T1000 (cell line): ENCODE measurements around the gene PHLDA2.
"Not testable (repeated sequence)": the region's sequence is repeated elsewhere in the genome, so short reads cannot be mapped to it uniquely, and the experiment has no call there.

Source experiments
- DNase-seq: peaks from one replicate; lab custom pipeline; 2025; ENCODE audit warnings: mixed read lengths; lab: John Stamatoyannopoulos, UW

PHLDA2 gene

DNA sequence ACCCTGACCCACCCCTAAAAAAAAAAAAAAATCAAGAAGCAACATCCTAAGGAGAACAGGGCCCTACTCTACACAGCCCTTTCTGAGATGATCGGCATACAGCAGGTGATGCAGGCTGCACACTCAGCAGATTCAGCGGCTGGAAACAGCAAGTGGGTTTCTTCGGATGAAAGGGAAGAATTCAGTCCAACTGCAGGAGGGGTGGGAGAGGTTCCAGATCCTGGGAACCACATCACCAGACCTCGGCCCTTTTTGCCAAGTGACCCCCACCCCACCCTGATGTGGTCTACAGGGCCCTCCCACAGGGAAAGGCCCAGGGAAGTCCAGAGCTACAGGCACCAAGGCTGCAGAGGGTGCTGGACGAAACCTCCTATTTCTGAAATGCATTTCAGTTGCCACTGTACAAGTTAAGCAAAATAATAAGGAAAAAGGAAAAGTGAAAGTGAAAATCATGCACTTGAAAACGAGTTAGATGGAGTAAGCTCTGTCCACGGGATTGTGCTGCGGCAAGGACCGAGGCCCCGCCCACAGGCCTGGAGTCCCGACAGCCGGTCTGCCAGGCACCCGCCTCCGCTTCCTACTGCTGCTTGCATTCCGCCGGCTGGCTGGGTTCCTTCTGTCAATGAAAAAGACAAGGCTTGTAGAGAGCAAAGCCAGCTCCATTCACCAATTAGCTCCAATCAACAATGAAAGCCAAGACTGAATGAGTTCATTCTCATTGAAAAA, 16.0 kb upstream of the PHLDA2 start:
- no peak for DNase-seq

DNA sequence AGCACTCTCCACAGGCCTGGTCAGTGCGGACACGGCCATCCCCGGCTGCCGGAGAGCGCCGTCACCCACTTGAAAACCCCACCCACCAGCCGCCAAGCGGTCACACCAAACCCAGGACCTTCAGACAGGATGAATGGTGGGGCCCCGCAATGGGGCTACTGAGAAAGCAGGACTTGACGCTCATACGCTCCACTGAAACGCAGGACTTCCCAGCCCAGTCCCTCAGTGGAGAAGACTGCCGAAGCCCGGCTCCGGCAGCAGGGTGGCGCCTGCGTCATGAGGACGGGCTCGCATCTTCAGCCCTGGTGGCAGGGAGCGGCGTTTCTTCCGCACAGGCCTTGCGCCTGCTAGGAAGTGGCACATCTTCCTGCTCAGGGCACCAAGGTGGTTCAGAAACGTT, 15.3 kb upstream of the PHLDA2 start:
- no peak for DNase-seq

DNA sequence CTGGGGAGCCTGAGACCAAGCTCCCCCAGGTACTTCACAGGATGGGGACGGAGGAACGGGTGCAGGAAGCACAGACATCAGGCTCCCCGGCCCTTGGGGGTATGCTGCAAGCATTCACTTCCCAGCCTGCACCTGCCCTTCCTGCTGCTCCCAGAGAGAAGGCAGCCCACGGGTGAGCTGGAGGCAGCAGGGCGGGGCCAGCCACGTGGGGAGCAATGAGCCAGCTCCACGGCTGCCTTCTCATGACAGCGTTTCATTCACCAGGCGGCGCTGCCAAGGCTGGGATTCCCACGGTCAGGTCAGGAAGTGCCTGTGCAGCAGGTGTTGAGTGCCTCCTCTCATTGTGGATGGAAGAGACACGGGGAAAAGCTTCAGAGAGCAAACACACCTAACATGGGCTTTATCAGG, 14.5 kb upstream of the PHLDA2 start:
- no peak for DNase-seq

DNA sequence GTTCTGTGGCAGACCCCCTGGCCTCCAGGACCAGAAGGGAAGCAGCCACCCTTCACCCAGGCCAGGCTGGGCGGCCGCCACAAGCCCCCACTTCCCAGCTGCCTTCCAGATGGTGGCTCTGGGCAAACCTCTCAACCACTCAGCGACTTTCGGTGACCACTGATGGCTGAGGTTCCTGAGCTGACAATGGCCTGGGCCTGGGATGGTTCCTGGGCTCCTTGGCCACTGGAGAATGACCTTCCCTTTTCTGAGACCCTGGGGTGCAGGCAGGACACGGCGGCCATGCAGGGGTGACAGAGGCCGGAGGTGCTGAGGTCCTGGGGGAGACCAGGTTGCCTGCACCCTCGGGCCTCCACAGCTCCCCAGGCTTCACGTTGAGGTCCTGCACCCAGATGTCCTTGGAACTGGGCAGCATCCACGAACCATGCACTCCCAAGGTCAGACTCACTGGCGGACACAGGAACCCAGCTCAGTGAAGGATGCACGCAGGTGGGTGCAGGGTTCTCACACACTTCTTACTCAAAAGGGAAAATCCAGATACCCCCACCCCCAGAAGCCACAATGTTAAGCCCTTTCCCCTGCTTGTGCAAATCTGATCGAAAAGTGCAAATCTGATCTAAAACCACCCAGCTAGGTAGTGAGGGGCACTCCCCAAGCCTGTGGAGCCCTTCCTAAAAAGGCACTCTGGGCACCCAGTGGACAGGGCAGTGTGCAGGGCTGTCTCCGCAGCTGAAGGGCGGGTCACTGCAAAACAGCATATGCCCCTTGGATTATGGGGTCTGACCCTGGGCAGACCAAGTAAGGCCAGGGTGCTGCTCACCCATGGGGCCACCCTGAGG, 13.9 kb upstream of the PHLDA2 start:
- DNase-seq, result no peak

DNA sequence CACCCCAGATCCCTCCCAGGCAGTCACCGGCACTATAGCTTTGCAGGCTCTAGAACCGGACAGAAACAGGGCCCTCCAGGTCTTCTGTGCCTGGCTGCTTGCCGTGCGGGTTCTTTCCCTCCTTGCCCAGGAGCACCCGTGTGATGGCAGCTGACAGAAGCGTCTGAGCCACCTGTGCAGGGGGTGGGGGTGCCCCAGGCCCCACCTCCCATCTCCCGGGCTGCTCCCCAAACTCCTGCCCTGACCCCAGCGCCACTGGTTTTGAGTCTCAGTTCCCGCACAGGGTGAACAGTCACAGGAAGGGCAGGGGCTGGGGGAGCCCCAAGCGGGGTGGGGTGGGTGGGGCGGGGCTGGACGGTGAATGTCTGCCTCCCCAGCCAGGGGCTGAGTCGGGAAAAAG, 13.2 kb upstream of the PHLDA2 start:
- no peak for DNase-seq

DNA sequence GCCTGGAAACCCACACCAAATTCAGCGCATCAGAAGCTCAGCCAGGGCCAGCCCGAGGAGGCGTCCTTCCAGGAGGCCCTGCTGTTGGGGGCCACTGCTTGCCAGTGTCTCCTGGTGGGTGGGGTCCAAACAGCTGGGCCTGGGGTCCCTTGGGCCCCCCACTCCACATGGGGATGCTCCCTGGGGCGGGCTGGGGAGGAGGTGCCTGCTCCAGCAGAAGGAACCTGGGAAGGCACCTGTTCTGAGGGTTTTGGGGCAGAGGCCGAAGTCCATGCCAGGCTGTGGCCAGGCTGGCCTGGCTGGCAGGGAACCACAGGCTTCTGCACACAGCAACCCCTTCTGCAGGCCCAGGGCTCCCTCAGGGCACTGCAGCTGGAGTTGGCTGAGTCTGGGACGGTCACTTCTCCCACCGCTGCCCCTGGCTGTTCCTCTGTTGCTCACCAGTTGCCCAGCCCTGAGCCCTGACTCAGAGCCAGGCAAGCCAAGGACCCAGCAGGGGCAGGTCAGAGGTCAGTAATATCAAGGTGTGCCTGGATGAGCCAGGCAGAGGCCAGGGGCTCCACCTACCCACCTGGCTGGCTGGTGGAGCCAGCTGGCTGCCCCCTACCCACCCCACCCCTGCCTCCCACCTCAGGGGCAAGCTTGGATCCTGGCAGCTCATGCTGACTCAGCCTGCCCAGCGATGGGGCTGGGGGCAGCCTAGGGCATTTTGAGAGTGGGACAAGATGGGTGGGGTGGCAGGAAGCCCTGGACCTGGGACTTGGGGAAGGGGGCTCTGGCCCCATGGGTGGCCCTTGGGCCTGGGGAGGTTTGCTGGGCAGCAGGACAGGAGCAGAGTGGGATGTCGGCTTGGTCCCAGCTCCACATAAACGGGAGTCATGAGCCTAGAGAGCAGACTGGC, 12.0 kb upstream of the PHLDA2 start:
- peak; percentile 14 for DNase-seq

DNA sequence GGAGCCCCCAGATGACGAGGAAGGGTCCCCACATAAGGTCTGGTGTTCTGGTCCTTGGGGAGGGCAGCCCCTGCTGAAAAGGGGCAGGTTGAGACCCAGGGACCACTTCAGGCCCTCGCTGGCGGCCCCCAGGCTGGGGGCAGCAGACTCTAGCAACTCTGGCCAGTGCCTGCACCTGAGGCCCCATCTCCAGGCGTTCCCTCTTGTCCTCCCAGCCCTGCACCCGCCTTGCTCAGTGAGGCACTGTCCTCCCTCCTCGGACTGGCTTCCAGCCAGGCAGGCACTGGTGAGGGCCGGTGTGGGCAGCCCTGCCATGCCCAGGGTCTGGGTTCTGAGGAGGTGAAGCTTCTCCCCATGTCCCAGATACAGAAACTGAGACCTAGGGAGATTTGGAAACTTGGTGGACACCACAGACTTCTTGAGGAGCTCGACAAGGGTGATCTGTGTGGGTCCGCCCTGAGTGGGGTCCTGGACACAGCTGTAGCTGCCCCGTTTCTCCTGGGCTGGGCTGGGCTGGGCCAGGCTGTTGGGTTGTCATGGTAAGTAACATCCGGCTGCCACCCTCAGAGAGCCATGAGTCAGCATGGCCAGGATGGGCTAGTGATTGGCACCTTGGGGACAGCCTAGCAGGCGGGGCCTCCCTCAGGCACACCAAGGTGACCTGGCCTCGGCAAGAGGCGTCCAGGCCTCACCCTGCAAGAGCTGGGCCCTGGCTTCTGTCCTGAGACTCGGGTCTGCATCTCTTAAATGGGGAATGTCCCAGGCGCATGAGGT, 11.1 kb upstream of the PHLDA2 start:
- peak; percentile 14 for DNase-seq

DNA sequence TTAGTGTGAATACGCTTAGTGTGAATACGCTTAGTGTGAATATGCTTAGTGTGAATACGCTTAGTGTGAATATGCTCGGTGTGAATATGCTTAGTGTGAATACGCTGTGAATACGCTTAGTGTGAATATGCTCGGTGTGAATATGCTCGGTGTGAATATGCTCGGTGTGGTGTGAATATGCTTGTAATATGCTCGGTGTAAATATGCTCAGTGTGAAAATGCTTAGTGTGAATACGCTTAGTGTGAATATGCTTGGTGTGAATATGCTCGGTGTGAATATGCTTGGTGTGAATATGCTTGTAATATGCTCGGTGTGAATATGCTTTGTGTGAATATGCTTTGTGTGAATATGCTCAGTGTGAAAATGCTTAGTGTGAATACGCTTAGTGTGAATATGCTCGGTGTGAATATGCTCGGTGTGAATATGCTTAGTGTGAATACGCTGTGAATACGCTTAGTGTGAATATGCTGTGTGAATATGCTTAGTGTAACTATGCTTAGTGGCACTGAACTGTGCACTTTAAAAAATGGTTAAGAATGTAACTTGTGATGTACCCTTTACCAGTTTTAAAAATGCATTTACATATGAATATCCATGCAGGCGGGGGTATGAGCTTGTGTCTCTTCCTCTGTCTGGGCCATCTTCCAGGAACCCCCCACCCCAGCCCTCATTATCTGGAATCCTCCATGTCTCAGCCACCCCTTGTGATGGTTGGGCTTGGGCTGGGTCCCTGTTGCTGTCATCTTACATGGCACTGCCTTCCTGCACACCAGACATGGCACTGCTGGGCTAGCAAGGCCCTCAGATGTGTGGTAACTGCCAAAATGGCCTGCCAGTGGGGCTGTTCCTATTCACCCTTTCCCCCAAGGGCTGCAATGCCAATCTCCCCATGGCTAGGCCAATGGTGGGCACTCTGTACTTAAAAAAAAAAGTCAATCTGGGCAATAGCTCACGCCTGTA, 9.5 kb upstream of the PHLDA2 start:
- DNase-seq, result not testable (repeated sequence)

DNA sequence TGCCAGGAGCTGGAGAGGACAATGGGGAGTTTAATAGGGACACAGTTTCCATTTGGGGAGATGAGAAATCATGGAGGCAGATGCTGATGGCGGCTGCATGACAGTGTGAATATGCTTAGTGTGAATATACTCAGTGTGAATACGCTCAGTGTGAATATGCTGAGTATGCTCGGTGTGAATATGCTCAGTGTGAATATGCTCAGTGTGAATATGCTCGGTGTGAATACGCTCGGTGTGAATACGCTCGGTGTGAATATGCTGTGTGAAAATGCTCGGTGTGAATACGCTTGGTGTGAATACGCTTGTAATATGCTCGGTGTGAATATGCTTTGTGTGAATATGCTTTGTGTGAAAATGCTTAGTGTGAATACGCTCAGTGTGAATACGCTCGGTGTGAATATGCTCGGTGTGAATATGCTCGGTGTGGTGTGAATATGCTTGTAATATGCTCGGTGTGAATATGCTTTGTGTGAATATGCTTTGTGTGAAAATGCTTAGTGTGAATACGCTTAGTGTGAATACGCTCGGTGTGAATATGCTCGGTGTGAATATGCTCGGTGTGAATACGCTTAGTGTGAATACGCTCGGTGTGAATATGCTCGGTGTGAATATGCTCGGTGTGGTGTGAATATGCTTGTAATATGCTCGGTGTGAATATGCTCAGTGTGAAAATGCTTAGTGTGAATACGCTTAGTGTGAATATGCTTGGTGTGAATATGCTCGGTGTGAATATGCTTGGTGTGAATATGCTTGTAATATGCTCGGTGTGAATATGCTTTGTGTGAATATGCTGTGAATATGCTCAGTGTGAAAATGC, 8.6 kb upstream of the PHLDA2 start:
- DNase-seq, result not testable (repeated sequence)

DNA sequence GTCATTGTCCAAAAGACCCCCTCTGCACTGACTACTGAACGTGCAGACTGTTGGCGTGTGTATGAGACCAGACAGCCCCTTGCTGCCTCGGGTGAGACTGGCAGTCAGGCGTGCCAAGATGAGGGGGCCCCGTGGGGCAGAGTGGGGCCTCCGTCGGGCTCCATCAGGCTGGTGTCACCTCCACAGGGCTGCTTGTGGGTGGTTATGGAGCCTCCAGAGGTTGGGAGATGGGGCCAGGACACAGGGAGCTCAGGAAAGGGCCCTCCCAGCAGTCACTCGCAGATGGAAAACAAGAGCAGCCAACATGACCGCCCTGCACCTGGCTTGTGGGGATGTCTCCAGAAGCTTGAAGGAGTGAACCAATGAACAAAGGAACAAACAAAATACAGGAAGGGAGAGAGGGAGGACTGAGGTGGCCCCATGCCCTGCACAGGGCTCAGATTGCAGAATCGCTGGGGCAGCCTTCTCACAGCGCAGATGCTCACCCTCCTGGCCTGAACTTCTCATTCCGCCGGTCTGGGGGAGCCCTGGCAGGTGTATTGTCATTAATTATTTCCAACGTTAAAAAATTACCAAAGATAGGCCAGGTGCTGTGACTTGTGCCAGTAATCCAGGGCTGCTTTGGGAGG, 5.5 kb upstream of the PHLDA2 start:
- no peak for DNase-seq

DNA sequence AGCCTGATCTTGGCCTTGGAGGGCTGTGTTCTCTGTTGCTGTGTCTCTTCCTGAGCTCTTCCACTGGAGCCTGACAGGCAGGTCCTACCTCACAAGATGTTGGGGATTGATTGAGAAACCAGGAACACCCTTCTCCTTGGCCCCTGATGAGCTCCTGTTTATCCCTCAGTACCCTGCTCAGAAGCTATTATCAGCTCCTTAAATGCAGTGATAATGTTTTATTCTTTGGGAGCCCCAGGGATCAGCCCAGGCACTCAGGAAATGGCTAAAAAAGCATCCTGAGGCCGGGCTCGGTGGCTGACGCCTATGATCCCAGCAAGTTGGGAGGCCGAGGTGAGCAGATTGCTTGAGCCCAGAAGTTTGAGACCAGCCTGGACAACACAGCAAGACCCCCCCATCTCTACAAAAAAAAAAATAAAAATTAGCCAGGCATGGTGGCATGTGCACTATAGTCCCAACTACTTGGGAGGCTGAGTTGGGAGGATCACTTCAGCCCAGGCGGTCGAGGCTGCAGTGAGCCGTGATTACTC, 4.9 kb upstream of the PHLDA2 start:
- DNase-seq, result no peak

DNA sequence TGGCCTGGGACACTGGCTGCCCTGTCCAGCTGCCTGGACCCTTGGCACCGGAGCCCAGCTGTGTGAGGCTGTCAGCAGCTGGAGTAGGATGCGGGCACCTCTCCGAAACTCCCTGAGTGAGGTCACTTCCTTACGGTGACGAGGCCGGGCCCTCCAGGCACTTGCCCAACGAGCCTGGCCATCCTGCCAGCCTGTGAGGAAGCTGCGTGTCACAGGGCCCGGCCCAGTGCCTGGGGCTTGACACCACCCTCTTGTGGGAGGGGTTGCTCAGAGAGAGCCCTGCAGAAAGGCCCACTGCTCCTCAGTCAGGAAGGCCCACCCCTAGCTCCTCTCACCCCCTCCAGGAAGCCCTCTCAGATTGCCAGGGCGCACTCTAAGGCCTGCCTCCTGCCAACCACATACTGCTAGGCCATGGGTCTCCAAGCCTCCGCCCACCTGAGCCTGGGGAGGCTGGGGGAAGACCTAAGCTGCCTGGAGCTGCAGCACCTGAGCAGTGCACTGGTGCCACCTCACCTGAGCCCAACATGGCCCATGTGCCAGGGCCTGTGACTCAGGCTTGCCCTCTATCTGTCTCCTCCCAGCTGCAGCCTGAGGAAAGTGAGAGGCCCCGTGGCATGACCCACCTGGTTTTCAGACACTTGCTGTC, 4.3 kb upstream of the PHLDA2 start:
- peak; percentile 75 for DNase-seq

DNA sequence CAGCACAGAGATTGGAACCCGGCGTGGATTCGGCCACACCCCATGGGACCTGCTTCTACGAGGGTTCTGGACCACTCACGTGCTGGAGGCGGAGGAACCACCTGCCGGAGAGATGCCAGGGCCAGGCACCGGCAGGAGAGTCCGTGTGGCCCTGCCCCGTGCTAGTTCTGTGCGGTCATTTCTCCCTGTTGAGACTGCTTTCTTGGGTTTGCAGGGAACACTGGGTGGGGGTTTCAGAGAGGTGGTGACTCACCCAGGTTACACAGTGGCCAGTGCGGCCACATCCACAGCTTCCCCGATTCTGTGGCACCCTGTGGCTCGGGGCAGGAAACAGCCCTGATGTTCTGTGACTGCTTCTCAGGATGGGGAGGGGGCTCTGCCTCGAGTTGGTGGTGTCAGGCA, 3.6 kb upstream of the PHLDA2 start:
- peak; percentile 39 for DNase-seq

DNA sequence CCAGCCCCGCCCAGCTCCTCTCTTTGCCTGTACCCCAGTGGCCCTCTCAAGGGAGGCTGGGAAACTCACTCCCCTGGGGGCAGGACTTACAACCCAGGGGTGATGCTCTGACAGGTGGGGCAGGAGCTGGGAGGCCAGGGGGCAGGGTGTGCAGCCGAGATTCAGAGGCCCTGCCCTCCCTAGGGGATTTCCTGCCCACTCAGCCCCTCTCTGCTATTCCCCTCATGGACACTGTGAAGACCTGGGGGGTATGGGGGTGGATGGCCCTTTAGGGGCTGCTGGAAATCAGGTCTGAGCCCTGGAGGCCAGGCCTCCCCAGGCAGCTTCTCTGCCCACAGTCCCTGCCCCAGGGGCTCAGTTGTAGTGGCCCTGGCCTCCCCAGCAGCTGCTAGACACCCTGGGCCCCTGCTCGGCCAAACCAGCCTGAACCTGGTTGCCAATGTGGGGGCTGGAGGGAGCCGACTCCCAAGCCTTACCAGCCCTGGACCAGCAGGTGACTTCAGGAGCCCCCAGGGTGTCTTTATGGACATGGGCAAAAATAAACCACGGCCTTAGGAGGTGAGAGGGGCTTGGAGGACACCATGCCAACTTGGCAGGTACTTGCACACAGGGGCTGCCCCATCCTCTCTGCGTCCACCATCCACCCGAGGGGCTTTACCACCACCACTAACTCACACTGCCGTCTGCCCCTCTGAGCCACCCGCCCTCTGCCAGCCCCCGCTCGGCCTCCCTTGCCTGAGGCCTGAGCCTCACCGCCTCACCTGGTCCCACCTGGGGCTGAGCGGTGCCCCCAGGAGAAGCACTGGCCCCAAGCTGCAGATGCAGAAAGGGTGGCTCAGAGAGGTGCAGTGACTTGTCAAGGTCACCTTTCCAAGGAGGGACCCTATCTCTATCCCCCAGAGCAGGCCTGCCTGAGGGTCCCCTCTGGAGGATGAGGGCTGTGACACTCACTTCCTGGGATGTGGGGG, 2.8 kb upstream of the PHLDA2 start:
- DNase-seq, result no peak

DNA sequence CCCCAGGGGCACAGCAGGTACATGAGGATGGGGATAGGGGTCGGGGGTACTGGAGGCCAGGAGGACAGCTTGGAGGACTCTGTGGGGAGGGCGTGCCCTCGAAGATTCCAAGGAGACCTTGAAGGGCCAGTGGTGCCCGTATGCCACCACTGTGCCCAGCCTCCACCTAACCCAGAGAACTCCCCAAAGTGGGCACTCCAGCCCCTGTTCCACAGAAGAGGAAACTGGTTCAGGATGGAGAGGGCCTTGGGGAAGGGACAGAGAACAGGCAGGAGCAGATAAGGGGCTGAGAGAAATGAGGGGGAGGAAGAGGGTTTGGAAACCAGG, 2.2 kb upstream of the PHLDA2 start:
- DNase-seq, result no peak

DNA sequence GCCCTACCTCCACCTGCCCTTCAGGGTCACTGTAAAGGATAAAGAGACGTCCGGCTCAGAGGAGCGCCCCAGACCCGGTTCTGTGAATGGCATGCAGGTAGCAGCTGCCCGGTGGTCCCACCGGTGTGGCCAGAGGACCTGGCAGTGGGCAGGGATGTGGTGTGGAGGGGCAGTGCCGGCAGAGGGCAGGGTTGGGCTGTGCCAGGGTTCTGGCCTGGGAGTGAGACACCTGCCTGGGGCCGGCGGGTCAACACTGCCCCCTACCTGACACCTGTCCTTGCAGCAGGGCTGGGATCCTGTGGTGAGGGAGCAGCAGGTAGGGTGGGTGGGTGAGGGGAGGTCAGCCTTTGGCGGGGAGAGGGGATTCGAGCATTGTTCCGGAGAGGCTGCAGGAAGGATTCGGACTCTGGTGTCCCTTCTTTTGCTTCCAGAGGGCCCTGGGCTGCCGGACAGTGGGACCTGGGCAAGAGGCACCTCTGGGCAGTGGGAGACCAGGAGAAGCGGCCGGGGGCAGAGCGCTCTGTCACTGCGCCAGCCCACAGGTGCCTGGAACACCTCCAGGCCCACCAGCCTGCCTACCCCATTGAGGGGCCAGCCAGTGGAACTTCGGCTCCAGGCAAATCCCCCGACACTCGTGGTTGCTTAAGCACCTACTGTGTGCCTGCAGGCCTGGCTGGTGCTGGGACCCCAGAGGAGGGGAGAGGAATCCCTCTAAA, 1.6 kb upstream of the PHLDA2 start:
- peak; percentile 34 for DNase-seq
